HG03139 (cell line): Measurements from ENCODE around the gene ARHGEF17.
"Not testable (repeated sequence)": the region's sequence is repeated elsewhere in the genome, so short reads cannot be mapped to it uniquely, and the experiment has no call there.

ENCODE experiments used
- ATAC-seq: cut with Tn5 transposase; IDR thresholded peaks from one replicate; pipeline ENCODE4 v1.9.1; 2021; ENCODE audit not compliant: unreplicated experiment

Gene ARHGEF17

GRCh38 chr11:73308003-73308960, at the start of gene ARHGEF17:
TSS of gene ARHGEF17 (plus strand) at chr11:73308276. CDS start at chr11:73308639, 363 bp downstream.
- ATAC-seq, result peak; percentile 15

GRCh38 chr11:73259406-73260126, 48.5 kb upstream of the ARHGEF17 start:
- no peak for ATAC-seq

- no peak for ATAC-seq
These were observed 48.0 kb upstream of the ARHGEF17 start for GRCh38 chr11:73260127-73260457.

GRCh38 chr11:73262851-73263495, 45.1 kb upstream of the ARHGEF17 start:
- no peak for ATAC-seq

GRCh38 chr11:73263640-73264039, 44.4 kb upstream of the ARHGEF17 start:
- no peak for ATAC-seq

- ATAC-seq, result no peak
These were observed 42.7 kb upstream of the ARHGEF17 start for GRCh38 chr11:73265278-73265810.

- no peak for ATAC-seq
These were observed 42.0 kb upstream of the ARHGEF17 start for GRCh38 chr11:73265853-73266645.

GRCh38 chr11:73266646-73267020, 41.4 kb upstream of the ARHGEF17 start:
- no peak for ATAC-seq

GRCh38 chr11:73267122-73267846, 40.8 kb upstream of the ARHGEF17 start:
- no peak for ATAC-seq

GRCh38 chr11:73267906-73268540, 40.1 kb upstream of the ARHGEF17 start:
- ATAC-seq, result no peak

- no peak for ATAC-seq
These were observed 39.3 kb upstream of the ARHGEF17 start for GRCh38 chr11:73268671-73269271.

- ATAC-seq, result no peak
These were observed 38.5 kb upstream of the ARHGEF17 start for GRCh38 chr11:73269459-73270015.

- ATAC-seq, result no peak
These were observed 37.8 kb upstream of the ARHGEF17 start for GRCh38 chr11:73270016-73270854.

- ATAC-seq, result no peak
These were observed 37.1 kb upstream of the ARHGEF17 start for GRCh38 chr11:73270855-73271477.

GRCh38 chr11:73271478-73271865, 36.6 kb upstream of the ARHGEF17 start:
- ATAC-seq, result not testable (repeated sequence)

- no peak for ATAC-seq
These were observed 36.0 kb upstream of the ARHGEF17 start, which contains the start of gene P2RY6 for GRCh38 chr11:73271936-73272679. TSS of gene P2RY6 (plus strand) at chr11:73272338. CDS start at chr11:73296519, 24,181 bp downstream.

- no peak for ATAC-seq
These were observed 35.4 kb upstream of the ARHGEF17 start for GRCh38 chr11:73272680-73273038.
